Nephron (organoid): ENCODE results near the gene CBX6.

Experiments
- H3K27ac Mint-ChIP-seq, 3 experiments: 2 replicates each; pipeline ENCODE4 v1.8.0; 2020; ENCODE audit warnings: mixed read lengths in 3 of 3, mild to moderate bottlenecking in 2 of 3, moderate library complexity in 1 of 3
- H3K27me3 Mint-ChIP-seq: 2 replicates; pipeline ENCODE4 v1.8.0; 2021; ENCODE audit warnings: low read depth, mild to moderate bottlenecking, moderate library complexity, mixed read lengths
- H3K36me3 Mint-ChIP-seq: 2 replicates; pipeline ENCODE4 v1.8.0; 2020; ENCODE audit warnings: low read depth, mixed read lengths
- H3K4me1 Mint-ChIP-seq: 2 replicates; pipeline ENCODE4 v1.8.0; 2020; ENCODE audit warnings: mixed read lengths
- H3K4me3 Mint-ChIP-seq, 3 experiments: 2 replicates each; pipeline ENCODE4 v1.8.0; 2020; ENCODE audit warnings: mild to moderate bottlenecking in 3 of 3, mixed read lengths in 3 of 3, moderate library complexity in 2 of 3
- H3K9me3 Mint-ChIP-seq: 2 replicates; pipeline ENCODE4 v1.8.0; 2020; ENCODE audit warnings: mixed read lengths
- CTCF ChIP-seq, 3 experiments: fragments of 200-600 bp; sonication (generic); IDR thresholded peaks; one replicate each; pipeline ENCODE4 v1.5.0; 2021; ENCODE audit warnings: antibody characterized with exemption in 3 of 3; ENCODE audit not compliant: unreplicated experiment in 3 of 3

The CBX6 gene

GRCh38 chr22:38868286-38868721 lies 3.7 kb downstream of the CBX6 start:
- no peak overlapping the region for H3K27ac Mint-ChIP-seq
- no peak for TF ChIP-seq CTCF (IDR thresholded peaks at IDR 0.05; ENCODE audit: unreplicated experiment in 3 of 3)
- peaks cover under 1% of the 10 kb centered on the region for H3K27me3 Mint-ChIP-seq
- H3K36me3 Mint-ChIP-seq = peaks cover 10% of the 10 kb centered on the region
- peak overlapping the region; percentile 35 to 62 (median 46) for H3K4me3 Mint-ChIP-seq
- H3K4me1 Mint-ChIP-seq = peaks cover 37% of the 10 kb centered on the region
- H3K9me3 Mint-ChIP-seq = no peaks in the 10 kb centered on the region

- peak overlapping the region; percentile 35 to 62 (median 46) for H3K4me3 Mint-ChIP-seq
- peaks cover 10% of the 10 kb centered on the region for H3K36me3 Mint-ChIP-seq
- no peak for TF ChIP-seq CTCF (IDR thresholded peaks at IDR 0.05; ENCODE audit: unreplicated experiment in 3 of 3)
- no peak overlapping the region for H3K27ac Mint-ChIP-seq
- no peaks in the 10 kb centered on the region for H3K27me3 Mint-ChIP-seq
- H3K9me3 Mint-ChIP-seq = no peaks in the 10 kb centered on the region
- H3K4me1 Mint-ChIP-seq = peaks cover 40% of the 10 kb centered on the region
These were observed 4.3 kb downstream of the CBX6 start for GRCh38 chr22:38867471-38868285.

GRCh38 chr22:38867124-38867455 lies 4.9 kb downstream of the CBX6 start:
- no peak overlapping the region for H3K4me3 Mint-ChIP-seq
- H3K9me3 Mint-ChIP-seq = no peaks in the 10 kb centered on the region
- no peaks in the 10 kb centered on the region for H3K27me3 Mint-ChIP-seq
- no peak overlapping the region for H3K27ac Mint-ChIP-seq
- H3K4me1 Mint-ChIP-seq = peaks cover 42% of the 10 kb centered on the region
- no peak for TF ChIP-seq CTCF (IDR thresholded peaks at IDR 0.05; ENCODE audit: unreplicated experiment in 3 of 3)
- peaks cover 10% of the 10 kb centered on the region for H3K36me3 Mint-ChIP-seq

- peaks cover 47% of the 10 kb centered on the region for H3K4me1 Mint-ChIP-seq
- no peaks in the 10 kb centered on the region for H3K27me3 Mint-ChIP-seq
- H3K9me3 Mint-ChIP-seq = no peaks in the 10 kb centered on the region
- no peak overlapping the region for H3K4me3 Mint-ChIP-seq
- peaks cover 10% of the 10 kb centered on the region for H3K36me3 Mint-ChIP-seq
- no peak for TF ChIP-seq CTCF (IDR thresholded peaks at IDR 0.05; ENCODE audit: unreplicated experiment in 3 of 3)
- no peak overlapping the region for H3K27ac Mint-ChIP-seq
These were observed 5.5 kb downstream of the CBX6 start for GRCh38 chr22:38866399-38867123.

- no peaks in the 10 kb centered on the region for H3K27me3 Mint-ChIP-seq
- H3K9me3 Mint-ChIP-seq = no peaks in the 10 kb centered on the region
- no peak overlapping the region for H3K4me3 Mint-ChIP-seq
- no peak overlapping the region for H3K27ac Mint-ChIP-seq
- TF ChIP-seq CTCF (IDR thresholded peaks at IDR 0.05; ENCODE audit: unreplicated experiment in 3 of 3) = no peak
- peaks cover 10% of the 10 kb centered on the region for H3K36me3 Mint-ChIP-seq
- H3K4me1 Mint-ChIP-seq = peaks cover 51% of the 10 kb centered on the region
These were observed 6.0 kb downstream of the CBX6 start for GRCh38 chr22:38866024-38866398.
